PFSK-1 (cell line): ENCODE results near the gene SLC38A2.

ENCODE experiments used
- FOXP2 ChIP-seq: optimal IDR thresholded peaks from 2 replicates; pipeline ENCODE3; 2011; ENCODE audit warnings: borderline replicate concordance, control low read depth, inconsistent platforms; ENCODE audit not compliant: insufficient read depth; ENCODE audit errors: extremely low read length, extremely low read depth
- POLR2AphosphoS5 ChIP-seq: IDR thresholded peaks from 2 replicates; pipeline ENCODE4 v1.6.1; 2012; ENCODE audit warnings: low read depth, mild to moderate bottlenecking, control low read depth, low read length, moderate library complexity
- REST ChIP-seq, 2 experiments: IDR thresholded peaks; 2 replicates each; pipeline versions ENCODE4 v1.6.1 to v1.8.0; 2011 to 2012; ENCODE audit warnings: low read depth in 2 of 2, low read length in 2 of 2, control low read depth in 1 of 2, inconsistent platforms in 1 of 2, mild to moderate bottlenecking in 1 of 2, moderate library complexity in 1 of 2; ENCODE audit not compliant: insufficient read depth in 1 of 2
- SIN3A ChIP-seq: IDR thresholded peaks from 2 replicates; pipeline ENCODE4 v1.6.1; 2012; ENCODE audit warnings: mild to moderate bottlenecking, low read length, moderate library complexity, borderline replicate concordance; ENCODE audit not compliant: insufficient read depth
- TAF1 ChIP-seq: IDR thresholded peaks from 2 replicates; pipeline ENCODE4 v1.6.1; 2012; ENCODE audit warnings: low read length, control low read depth, borderline replicate concordance; ENCODE audit not compliant: insufficient read depth

Gene SLC38A2

GRCh38 chr12:46389031-46389616 is 16.6 kb upstream of the SLC38A2 start:
- no peak for TF ChIP-seq TAF1
- no peak for TF ChIP-seq POLR2AphosphoS5
- TF ChIP-seq FOXP2 = no peak
- no peak for TF ChIP-seq SIN3A
- TF ChIP-seq REST (IDR thresholded peaks at IDR 0.05; ENCODE audit: insufficient read depth in 1 of 2, low read depth in 2 of 2, low read length in 2 of 2) = no peak

GRCh38 chr12:46388427-46389021 is 16.0 kb upstream of the SLC38A2 start:
- TF ChIP-seq POLR2AphosphoS5 (no peak), FOXP2 (no peak), SIN3A (no peak), REST (IDR thresholded peaks at IDR 0.05; ENCODE audit: insufficient read depth in 1 of 2, low read depth in 2 of 2, low read length in 2 of 2) (no peak), TAF1 (no peak)

- TF ChIP-seq POLR2AphosphoS5 = no peak
Measured at GRCh38 chr12:46387670-46388069, 15.1 kb upstream of the SLC38A2 start.

- TF ChIP-seq POLR2AphosphoS5 (no peak), SIN3A (no peak), TAF1 (no peak), FOXP2 (no peak), REST (IDR thresholded peaks at IDR 0.05; ENCODE audit: insufficient read depth in 1 of 2, low read depth in 2 of 2, low read length in 2 of 2) (no peak)
Measured at GRCh38 chr12:46386877-46387629, 14.5 kb upstream of the SLC38A2 start.

- no peak for TF ChIP-seq REST (IDR thresholded peaks at IDR 0.05; ENCODE audit: insufficient read depth in 1 of 2, low read depth in 2 of 2, low read length in 2 of 2)
Measured at GRCh38 chr12:46386360-46386867, 13.8 kb upstream of the SLC38A2 start.
